GM19395 (cell line): Measurements from ENCODE around the gene MAPK9.

ENCODE experiments used
- ATAC-seq: cut with Tn5 transposase; IDR thresholded peaks from one replicate; pipeline ENCODE4 v1.9.1; 2021; ENCODE audit warnings: mild to moderate bottlenecking, moderate library complexity; ENCODE audit not compliant: unreplicated experiment

The MAPK9 gene

DNA sequence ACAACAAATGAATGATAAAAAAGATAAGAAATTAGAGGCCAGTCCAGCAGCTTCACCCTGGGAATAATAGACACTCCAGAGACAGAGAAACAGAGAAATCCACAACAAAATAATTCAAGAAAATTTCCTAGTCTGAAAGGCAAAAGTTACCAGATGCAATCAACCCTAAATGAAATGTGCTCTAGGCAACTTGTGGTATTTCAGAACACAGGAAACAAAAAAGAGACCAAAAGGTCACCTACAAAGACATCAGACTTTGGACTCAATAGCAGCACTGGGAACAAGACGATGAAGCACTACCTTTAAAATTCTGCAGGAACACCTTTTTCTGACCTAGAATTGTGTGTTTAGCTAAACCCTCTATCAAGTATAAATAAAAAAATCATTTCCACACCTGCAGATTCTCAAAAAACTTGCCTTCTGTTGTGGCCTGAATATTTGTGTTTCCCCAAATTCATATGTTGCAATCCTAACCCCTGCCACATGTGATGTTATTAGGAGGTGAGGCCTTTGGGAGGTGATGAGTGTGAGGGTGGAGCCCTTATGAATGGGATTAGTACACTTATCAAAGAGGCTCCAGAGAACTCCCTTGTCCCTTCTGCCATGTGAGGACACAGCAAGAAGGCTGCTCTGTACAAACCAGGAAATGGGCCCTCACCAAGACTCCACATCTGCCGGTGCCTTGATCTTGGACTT is 5.9 kb upstream of the MAPK9 start:
- no peak for ATAC-seq

GRCh38 chr5:180296771-180297170 is 4.9 kb upstream of the MAPK9 start:
- ATAC-seq, result no peak

DNA sequence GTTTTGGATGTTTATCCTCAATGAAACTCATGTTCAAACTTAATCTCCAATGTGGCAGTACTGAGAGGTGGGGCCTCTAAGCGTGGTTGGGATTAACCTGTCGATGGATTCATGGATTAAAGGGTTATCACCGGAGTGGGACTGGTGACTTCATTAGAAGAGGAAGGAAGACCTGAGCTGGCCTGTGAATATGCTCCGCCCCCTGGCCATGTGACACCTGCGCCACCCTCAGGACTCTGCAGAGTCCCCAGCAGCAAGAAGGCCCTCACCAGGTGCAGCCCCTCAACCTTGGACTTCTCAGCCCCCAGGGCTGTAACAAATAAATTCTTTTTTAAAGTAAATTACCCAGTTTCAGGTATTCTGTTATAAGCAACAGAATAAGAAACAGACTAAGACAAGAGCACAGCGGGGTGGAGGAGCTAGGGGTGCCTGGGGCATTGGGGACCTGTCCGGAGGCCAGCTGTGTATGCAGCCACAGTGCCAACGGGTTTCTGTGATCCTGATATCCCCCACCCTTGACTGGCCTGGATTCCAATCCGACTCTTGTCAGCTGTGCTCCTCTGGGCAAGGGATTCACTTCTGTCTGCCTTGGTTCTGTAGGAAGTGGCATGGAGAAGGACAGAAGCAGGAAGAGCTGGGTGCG is 3.2 kb upstream of the MAPK9 start:
- ATAC-seq, result no peak

GRCh38 chr5:180294411-180294810 is 2.5 kb upstream of the MAPK9 start:
- no peak for ATAC-seq

GRCh38 chr5:180291234-180291940 is 496 bp downstream of the MAPK9 start:
- ATAC-seq, result peak; percentile 43

GRCh38 chr5:180290568-180291233 is 1.2 kb downstream of the MAPK9 start:
- ATAC-seq, result no peak

- no peak for ATAC-seq
These were observed 1.9 kb downstream of the MAPK9 start for GRCh38 chr5:180289966-180290365.

- ATAC-seq, result no peak
These were observed 2.5 kb downstream of the MAPK9 start for GRCh38 chr5:180289433-180289832.

GRCh38 chr5:180287868-180288267 is 4.0 kb downstream of the MAPK9 start:
- no peak for ATAC-seq

DNA sequence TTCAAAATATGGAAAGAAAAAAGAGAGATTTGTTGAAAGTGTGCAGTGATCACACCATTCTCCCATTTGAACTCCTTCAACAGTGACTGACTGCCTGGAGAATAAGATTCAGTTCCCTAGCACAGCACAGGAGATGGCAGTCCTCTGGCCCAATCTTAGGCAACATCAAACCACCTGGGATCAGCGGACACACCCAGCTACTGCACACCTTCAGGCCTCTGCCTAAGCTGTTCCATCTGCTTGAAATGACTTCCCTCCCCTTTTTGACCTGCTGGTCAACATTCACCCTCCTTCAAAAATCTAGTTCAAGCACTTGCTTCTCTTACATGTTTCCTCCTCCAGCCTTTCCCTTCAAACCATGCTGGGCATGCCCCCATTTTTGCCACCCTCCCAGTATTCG is 4.5 kb downstream of the MAPK9 start:
- ATAC-seq, result no peak

DNA sequence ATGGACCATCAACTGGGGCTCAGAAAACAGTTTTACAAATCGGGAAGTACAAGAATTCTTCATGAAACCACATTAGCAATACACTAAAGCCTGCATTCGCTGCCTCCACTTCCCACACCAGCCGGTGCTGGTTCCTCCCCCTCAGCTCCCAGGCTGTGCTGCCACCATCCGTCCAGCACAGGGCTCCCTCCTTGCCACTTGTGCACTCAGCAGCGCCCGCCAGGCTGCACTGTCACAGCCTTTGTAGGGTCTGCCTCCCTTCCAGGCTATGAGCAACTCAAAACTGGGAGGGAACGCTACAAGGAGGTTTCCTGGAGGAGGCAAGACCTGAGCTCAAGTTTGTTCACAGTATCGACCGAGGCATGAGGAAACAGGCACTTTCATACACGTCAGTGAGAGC is 7.7 kb downstream of the MAPK9 start:
- no peak for ATAC-seq

DNA sequence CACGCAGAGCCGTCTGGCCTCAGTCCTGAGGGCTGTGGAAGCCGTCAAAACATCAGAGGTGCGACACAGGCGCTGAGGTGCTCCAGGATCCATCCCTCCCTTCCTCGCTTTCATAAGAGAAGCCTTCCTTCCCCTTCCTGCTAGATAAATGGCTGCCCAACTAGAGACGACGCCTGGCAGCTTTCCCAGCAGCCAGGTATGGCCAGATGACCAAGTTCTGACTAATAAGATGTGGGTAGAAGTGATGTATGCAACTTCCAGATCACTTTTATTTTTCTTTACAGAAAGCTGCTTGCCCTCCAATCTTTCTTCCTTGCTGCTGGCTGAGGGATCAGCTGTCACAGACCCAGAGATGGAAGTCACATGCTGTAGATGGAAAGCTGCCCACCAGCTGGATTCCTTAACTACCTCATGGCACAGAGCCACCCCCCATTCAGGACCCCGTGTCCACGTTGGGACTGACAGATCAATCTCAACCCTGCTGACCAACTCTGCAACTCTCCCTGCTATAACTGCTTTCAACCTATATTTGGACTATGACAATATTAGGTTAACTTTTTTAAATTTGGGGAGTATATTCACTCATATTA is 8.8 kb downstream of the MAPK9 start:
- ATAC-seq, result no peak

DNA sequence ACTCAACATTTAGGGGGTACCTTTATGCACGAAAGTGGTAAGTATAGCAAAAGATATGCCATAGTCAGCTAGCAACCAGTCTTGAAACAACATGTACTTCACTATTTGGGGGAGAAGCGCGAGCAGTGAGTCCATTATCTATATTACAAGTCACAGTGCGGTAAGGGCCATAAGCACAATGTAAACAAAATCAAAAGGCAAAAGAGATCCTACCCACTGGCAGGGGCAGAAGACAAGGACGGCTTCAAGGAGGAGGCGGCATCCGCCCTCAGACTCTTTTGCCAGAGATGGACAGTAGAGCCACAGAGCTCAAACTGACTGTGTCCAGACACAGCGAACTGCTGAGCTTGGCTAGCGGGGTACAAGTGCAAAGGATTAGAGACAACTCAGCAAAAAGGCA is 9.6 kb downstream of the MAPK9 start:
- no peak for ATAC-seq

DNA sequence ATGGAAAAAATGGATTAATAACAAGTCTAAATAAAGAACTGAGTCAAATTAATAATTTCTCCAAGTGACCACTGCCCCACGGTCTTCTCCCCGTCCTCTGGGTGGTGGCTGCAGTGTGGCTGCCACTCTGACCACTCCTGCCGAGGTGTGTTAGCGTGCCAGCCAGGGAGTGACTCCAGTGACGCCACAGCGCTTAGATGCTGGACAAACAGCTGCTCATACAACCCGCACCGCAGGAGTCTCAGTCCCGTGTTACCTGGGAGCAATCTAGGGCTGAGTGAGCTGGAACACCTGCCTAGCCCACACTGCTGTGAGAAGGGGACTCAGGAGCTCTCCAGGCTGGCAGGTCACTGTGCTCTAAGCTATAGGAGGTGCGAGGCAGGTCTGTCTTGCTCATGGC is 10.2 kb downstream of the MAPK9 start:
- ATAC-seq, result no peak

GRCh38 chr5:180274695-180275094 is 17.2 kb downstream of the MAPK9 start:
- no peak for ATAC-seq

DNA sequence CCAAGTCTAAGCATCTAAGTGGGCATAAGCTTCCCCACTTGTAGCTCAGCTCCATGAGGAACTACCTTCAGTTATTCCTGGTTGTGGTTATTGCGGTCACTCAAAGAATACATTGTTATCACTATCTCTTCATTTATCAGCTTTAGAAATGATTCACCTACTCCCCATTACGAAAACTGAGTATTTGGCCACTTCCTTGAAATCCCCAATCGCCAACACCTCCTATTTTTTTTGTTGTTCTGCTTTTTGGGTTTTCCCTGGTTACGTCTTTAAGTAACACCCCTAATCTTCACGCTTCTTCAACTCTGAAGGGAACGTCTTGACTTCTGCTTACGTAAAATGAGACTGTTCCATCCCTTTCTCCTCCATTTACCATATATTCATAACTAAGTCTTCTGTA is 20.7 kb downstream of the MAPK9 start:
- ATAC-seq, result no peak

DNA sequence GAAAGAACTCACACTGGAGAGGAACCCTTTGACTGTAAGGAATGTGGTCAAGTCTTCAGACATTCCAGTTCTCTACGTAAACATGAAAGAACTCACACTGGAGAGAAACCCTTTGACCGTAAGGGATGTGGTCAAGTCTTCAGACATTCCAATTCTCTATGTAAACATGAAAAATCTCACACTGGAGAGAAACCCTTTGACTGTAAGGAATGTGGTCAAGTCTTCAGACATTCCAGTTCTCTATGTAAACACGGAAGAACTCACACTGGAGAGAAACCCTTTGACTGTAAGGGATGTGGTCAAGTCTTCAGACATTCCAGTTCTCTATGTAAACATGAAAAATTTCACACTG is 32.6 kb downstream of the MAPK9 start:
- no peak for ATAC-seq

DNA sequence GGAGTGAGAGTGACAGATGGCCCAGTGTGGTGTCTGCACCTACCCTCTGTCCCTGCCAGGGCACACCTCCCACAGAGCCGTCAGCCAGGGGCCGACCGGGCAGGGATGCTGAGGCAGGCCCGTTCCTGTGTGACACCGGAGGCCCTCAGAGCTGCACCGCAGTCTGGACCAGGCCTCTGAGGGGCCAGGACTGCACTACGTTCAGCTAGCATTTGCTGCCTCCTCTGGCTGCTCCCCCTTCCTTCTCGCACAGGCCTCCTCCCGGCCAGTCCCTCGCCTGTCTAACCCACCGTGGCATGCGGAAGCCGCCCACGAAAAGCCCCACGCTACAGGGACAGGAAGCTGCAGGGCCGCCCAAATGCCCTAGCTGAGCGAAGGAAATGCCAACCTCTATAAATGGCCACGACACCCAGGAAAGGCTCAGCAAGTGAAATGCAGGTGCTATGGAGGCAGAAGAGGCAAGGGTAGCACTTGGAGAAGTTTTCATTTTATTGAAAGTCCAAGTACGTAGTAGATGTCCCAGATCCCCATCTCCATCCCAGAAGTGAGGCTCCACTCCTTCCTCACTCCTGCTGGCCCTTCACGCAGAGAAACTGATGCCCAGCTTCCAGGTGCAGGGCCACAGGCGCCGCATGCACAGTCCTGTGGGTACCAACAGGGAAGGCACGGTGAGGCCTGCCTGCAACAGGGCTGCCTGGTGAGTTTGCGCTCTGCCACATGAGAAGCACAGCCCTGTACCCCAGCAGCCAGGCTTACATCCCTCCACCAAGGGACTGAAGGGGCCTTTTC is 38.7 kb downstream of the MAPK9 start:
- no peak for ATAC-seq

DNA sequence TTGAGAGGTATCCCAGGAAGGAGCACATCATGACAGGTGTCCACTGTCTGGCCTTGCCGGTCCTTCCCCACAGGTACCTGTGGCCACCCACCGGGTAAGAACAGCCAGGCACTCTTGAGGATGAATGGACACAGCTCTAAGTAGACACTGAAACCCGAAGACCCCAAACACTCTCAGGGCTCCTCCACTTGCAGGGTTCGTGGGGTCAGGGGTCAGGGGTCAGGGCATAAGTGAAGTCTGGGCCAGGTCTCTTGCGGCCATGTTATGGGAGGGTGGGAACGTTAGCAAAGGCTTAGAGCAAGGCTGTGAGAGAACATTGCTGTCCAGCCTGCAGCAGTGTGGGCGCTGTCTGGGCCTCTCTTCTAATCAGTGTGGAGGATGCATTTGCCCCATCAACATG is 40.0 kb downstream of the MAPK9 start:
- no peak for ATAC-seq

- no peak for ATAC-seq
These were observed 40.7 kb downstream of the MAPK9 start for GRCh38 chr5:180251141-180251540.

DNA sequence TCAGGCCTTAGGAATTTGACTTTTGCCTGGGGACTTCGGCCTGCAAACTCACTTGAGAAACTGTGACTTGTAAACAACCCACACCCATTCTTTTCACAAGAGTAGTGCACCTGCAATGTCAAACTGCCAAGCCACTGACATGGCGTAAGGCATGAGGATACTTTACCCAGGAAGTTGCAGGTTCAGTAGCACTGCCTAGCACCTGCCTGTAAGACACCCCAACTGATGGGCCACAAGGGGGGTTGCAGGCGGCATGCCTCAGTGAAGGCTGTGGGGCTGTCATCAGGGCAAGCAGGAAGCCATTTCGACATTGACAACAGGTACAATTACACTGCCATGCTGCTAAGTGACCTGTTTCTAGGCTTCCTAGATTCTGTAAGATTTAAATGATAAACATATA is 41.6 kb downstream of the MAPK9 start:
- ATAC-seq, result no peak
